ENCODE data around the gene CTBS. TPM values are rescaled to one million over a fixed set of nuclear protein-coding genes. Genes with fewer than 3 reads are reported as not detected.
"Not testable (repeated sequence)": the region's sequence is repeated elsewhere in the genome, so short reads cannot be mapped to it uniquely, and the experiment has no call there.

The CTBS gene, protein sequence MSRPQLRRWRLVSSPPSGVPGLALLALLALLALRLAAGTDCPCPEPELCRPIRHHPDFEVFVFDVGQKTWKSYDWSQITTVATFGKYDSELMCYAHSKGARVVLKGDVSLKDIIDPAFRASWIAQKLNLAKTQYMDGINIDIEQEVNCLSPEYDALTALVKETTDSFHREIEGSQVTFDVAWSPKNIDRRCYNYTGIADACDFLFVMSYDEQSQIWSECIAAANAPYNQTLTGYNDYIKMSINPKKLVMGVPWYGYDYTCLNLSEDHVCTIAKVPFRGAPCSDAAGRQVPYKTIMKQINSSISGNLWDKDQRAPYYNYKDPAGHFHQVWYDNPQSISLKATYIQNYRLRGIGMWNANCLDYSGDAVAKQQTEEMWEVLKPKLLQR
- polyA plus RNA-seq (2013, experiment 1 of 2; ENCODE audit: insufficient read length): 14.3 TPM
- 13.4 TPM for polyA plus RNA-seq (2013, experiment 2 of 2; ENCODE audit: insufficient read length)

DNA sequence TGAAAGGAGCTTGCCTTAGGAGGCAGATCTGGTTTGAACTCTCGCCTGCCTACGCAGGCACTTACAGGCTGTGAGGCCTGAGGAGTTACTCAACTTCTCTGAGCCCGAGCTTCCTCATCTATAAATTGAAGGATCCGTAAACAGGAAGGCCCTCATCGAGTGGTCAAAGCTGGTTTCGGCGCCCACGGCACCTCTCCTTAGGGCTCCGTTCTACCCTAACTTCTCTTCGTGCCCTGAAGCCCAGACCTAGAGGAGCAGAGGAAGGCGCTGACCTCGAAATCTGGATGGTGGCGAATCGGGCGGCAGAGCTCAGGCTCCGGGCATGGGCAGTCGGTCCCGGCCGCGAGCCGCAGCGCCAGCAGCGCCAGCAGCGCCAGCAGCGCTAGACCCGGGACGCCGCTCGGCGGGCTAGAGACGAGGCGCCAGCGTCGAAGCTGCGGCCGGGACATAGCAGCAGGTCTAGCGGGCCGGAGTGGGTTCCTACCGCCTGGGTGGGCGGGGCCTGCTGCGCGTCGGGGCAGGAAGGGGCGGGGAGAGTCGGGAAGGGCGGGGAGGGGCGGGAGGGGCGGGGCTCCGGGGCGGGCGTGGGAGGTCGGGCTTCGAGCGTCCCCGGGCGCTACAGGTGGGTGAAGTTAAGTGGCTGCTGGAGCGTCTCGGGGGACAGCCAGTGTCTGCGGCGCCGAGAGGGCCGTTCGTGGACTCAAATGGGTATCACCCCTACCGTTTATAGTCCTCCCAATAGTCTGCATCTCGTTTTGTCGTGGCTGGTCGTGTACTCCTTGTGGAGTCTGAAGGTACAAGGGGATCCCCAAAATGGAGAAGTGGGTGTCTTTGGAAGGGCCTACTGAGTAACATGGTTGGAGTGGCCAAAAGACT, at the start of gene CTBS:
Gene CTBS, minus strand, starts transcription at position 474 of the 876 bp plus-strand sequence. Its CDS starts 25 bp downstream, at position 449.
- DNase-seq: peak; percentile 88

DNA sequence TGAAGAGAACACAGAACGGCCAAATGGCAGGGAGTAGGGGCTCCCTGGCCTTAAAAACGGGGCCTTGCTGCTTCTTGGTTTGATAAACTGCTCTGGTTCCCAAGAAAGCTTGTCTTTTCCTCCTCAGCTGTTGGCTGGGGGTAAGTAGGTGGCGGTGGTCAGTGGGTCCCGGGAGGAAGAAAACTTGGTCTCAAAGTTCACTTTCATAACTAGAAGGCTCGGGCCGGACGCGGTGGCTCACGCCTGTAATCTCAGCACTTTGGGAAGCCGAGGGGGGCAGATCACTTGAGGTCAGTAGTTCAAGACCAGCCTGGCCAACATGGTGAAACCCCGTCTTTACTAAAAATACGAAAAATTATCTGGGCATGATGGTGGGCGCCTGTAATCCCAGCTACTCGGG, 47.3 kb upstream of the CTBS start:
- no peak for DNase-seq

DNA sequence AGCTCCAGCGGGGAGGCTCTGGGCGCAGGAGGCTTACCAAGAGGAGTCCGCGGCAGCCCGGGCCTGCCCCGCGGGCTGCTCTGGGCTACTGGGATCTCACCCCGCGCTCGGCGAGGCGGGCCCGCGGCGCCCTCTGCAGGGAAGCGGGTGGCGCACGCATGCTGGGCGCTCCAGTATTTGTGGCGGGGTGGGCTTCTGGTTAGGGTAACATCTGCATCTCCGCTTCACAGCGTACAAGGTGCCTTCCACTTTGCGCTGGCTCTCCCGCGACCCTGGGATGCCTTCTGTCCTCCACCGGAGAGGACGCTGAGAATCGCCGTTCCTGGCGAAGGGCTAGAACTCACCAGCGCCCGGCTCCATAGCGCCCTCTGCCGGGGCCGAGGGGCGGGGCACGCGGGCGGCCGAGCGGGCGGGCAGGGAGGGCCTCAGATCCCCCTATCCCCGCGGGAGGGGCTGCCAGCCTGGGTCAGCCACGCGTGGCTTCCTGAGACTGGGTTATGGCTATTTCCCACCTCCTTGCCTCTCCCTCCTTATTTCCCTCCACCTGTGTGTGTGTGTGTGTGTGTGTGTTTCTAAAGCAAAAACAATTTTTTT, 46.6 kb upstream of the CTBS start:
- DNase-seq: peak; percentile 79

DNA sequence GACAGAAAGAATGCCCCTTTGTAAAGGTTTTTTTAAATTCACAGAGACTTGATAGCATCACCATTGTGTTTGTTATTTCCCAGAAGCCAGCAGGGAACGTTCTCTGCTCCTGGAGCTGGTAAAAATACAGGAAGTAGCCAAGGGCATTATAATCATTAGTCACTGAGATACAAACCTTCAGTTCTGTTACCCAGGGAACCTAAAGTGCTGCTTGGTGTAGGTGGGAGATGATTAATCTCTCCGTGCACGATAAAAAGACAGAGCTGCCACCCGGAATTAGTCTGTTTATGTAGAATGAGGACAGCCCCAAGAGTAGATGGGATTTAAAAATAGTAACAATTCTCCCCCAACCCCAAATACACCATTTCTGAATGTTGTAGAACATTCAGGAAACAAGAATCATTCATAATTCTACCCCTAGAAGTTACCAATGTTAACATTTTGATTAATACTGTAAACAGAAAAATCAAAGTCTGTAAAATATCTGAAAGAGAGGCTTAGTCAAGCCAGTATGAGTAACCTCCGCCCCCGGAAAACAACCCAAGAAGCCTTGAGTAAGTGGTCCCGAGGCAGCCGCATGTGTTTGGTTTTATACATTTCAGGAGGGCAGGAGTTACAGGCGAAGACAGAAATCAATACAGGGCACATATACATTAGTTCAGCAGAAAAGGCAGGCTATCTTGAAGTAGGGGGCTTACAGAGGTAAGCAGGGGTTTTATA, 45.3 kb upstream of the CTBS start:
- DNase-seq: peak; percentile 48

DNA sequence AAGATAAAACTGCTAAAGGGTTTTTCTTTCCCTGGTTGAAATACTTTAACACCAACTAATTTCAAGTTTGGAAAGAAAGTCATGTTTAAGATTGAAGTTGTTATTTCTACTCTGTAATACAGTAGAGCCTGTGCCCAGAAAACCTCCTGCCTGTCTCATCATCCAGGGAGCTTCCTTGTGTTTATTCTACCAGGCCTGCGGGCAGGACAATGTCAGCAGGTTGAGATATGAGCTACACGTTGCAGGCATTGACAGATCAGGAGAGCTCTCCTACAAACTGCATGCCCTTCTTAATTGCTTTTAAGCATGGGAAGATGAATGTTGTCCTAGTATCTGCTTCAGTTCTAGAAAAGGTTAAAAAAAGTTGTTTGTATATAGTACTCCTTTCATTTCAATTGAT, 43.1 kb upstream of the CTBS start:
- no peak for DNase-seq

DNA sequence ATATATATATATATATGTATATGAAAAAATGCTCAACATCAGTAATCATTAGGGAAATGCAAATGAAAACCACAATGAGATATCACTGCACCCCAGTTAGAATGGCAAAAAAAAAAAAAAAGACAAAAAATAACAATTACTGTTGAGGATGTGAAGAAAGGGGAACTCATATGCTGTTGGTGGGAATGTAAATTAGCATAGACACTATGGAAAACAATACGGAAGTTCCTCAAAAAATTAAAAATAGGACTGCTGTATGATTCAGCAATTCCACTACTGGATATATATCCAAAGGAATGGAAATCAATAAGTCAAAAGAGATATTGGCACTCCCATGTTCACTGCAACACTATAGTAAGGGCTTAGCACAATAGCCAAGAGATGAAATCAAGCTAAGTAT, 41.5 kb upstream of the CTBS start:
- DNase-seq: no peak

DNA sequence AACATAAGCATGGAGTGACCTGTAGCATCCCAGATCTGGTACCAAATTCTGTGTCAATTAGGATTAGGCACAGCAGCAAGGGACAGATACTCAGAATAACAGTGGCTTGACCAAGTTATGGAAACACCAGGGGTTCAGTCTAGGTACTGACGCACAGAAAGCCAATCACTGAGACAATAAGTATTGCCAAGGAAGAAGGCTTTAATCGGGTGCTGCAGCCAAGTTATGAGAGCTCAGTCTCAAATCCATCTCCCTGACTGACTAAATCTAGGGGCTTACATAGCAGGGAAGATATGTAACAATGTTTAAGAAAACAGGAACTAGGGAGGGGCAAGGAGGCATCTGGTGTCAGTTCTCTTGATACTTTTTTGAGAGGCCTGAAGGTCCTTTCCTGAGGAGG, 39.6 kb upstream of the CTBS start:
- DNase-seq: no peak

DNA sequence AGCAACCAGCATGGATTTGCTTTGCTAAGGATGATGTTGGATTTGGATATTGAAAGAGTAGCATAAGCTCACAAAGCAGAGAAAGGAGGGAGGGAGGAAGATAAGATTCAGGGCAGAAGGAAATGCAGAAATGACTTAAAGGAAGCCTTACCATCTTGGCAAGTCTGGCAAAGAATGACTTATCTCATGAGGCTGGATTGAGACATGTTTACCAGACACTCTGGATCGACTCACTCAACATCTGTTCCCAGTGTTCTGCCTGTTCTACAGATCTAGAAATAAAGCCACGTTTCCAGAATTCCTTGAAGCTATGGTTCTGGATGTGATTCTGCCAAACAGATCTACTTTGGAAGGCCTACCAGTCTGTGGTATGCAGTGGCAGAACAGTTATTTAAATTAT, 38.8 kb upstream of the CTBS start:
- no peak for DNase-seq

DNA sequence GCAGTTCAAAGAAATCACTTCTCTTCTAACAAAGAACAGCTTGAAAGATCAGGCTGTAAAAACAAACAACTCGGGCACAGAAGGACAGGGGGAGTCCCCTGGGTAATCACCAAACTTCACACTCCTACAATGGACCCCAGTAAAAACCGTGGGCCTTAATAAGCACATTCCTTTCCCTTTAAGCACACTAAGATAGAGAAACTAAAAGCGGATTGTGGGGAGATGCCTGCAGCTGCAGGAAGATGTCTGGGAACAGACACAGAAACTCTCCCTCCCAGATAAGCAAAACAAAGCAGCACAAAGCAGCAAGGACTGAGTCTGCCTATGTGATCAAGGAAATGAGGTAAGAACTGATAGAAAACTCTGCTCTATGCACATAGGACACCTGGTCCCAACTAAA, 37.6 kb upstream of the CTBS start:
- DNase-seq: peak; percentile 54

DNA sequence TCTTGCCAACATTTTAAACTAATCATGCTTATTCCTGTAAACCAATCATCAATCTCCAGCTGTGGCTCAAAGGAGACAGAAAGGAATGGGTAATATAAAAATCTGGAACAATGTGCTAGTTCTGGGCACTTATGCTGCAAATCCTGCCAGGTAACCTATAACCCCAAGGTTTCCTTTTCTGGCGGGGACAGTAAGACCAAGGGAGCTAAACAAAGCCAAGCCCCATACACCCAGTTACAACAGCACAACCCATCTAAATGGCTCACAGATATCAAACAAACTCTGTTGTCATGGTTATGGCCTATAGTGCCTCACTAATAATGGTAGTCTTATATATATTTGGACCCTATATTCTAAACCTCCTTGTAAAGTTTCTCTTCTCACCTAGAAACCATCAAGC, 36.9 kb upstream of the CTBS start:
- DNase-seq: no peak

DNA sequence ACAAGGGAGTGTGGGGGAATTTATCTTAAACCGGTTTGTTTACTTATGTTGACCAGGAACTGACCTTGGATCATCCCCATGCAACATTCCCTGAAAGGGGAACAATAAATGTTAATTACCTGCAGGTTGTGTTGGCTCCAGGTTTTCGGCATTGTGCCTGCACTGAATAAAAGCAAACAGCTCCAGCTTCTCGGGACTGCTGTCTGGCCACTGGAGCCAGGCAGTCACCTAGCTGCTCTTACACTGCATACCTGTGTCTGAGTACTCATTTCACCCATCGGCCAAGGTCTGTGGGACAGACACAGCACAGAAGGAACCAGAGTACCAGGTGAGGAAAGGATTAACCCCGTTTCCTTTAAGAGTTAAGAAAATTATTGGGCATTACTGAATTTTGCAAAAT, 32.7 kb upstream of the CTBS start:
- DNase-seq: no peak

DNA sequence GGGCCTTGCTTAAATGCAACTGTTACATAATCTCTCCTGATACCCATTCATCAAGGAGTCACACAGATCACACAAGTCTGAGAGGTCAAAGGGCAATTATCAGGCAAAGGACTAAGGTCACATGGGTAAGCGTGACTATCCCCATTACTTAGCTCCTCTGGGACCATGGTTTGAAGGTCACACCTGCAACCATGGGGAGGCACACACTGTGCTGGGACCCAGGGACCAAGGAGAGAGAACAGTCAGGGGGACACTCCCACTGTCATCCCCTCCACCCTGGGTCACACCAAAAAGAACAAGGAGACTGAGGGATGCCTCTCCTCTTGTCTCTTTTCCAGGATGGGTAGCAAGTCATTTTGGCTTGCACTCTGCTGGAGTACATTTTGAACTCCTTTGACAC, 30.9 kb upstream of the CTBS start:
- DNase-seq: no peak

DNA sequence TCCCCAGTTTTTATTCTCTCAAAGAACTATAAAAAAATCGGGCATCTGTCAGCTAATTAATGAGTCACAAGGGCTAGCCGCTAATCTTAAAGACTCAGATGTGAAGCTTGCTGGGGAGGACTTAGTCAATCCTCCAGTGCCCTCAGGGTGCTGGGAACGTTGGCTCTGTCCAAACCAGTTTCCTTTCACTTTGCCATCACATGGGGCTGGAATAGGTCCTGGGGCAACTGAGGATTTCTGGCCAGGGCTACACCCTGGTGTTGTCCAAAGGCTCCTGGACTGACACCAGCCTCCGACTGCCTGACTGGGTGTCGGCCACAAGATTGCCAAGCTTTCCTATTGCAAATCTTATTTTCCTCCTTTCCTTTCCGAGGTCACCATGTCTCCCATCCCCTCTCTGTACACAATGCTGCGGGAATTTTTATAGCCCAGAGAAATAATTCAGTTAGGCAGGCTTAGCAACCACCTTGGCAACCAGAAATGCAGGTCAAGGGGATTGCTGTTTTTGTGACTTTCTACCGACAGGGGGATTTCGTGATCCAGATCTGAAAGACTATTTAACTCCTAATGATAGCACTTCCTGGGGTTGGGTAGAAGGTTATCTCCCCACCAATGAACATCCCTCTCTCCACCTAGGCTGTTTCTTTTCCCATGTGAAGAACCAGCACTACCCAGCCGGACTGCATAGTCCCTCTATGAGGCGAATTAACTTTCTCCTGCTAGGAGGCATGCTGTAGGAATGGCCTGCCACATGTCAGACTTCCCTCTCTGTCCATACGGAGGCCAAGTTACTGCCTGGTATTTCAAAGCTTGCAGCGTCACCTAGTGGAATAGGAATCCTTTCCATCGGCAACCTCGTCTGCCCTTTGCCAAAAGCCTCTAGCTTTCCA, 29.9 kb upstream of the CTBS start:
- DNase-seq: peak; percentile 71

DNA sequence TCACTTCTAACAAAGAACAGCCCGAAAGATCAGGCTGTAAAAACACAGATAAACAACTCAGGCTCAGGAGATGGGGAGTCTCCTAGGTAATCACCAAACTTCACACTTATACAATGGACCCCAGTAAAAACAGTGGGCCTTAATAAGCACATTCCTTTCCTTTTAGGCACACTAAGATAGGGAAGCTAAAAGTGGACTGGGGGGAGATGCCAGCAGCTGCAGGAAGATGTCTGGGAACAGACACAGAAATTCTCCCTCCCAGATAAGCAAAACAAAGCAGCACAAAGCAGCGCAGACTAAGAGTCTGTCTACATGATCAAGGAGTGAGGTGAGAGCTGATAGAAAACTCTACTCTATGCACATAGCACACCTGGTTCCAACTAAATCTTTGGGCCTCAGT, 29.0 kb upstream of the CTBS start:
- DNase-seq: peak; percentile 23

DNA sequence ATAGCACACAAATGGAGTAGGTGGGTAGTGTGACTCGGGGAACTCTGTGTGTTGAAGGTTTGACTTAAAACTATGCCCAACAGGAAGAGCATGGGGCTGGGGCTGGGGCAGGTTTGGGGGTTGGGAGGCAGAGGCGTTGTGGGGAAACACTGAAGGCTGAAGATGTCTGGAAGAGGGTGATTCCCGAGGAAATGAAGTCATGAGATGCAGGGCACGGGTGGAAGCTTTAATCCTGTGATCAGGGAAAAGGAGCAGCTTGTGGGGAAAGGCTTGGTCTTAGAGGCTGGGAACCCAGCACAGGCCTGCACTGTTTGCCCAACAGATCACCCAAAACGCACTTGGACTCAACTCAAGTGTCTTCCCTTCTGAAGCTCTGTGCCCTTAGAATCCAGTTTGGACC, 26.6 kb upstream of the CTBS start:
- no peak for DNase-seq

DNA sequence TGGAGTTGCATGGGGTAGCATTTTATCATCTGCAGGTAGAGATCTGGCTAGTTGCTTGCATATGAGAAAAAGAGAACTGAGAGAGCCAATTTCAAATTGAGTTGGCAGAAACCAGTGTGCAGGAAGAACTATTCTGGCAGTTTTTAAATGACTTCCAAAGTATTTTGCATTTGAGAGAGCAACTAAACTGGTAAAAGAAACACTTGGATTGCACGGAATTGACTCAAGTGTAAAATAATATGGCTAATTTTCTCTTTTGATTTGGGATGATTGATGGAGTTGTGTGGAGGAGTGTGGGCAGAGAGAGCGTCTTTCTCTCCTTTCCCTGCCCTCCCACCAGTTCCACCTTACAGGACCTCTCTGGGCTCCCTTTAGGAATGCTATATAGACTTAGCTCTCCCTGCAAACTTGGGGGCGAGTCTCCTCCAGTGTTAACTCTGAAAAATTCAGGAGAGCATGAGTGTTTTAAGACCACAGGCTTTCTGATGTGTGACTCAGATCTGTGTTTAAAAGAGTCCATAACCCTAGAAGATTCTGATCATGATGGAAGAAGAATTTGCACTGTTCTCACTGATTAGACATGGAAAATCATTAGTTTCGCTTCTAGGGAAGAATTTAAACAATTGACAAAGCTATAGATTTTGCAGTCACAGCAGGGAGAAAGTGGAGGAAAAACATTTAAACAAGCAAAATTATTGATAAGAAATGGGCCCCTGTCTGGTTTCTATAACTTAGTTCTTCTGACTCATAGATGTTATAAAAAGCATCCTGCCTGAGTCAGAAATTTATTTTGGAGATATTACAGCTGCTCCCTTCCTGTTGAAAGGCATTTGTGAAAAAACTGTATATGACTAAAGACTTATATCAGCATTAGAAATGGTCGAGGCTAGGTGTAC, 24.9 kb upstream of the CTBS start:
- peak; percentile 80 for DNase-seq

DNA sequence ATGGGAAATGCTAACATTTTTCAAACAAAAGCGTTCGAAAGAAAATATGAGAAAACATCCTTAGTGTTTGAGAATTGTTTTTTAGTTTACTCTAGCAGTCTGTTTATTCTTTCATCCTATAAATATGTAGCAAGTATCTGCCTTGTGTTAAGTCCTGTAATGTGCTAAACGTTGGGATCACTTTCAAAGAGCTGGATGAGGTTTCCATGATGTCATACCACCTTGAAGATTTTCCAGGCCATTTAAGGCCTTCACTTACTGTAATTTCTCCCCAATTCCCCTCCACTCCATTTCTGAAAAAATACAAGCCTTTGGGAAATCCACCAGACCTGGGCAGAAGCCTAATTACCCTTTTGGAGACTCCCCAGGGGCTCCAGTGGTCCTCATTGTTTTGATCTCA, 24.2 kb upstream of the CTBS start:
- no peak for DNase-seq

DNA sequence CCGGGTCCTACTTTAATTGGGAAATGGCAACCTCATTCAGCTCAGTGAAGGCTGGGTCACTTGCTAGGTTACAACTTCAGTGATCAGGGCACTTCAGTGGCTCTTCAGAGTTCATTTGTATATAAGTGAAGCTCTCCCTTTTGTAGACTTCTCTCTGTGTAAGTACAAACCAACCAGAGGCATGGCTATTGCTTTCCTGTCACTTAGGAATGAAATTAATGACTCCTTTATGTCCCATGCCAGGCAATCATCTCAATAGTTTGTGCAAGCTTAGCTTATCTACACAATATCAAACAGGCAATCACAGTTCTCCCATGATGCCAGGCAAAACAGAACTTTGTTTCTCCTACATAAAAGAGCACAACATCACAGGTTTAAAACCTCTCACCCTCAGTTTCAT, 22.8 kb upstream of the CTBS start:
- DNase-seq: no peak

DNA sequence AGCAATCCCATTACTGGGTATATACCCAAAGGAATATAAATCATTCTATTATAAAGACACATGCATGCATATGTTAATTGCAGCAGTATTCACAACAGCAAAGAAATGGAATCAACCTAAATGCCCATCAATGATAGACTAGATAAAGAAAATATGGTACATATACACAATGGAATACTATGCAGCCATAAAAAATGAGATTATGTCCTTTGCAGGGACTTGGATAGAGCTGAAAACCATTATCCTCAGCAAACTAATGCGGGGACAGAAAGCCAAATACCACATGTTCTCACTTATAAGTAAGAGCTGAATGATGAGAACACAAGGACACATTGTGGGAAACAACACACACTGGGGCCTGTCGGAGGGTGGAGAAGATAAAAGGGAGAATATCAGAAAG, 20.7 kb upstream of the CTBS start:
- not testable (repeated sequence) for DNase-seq

DNA sequence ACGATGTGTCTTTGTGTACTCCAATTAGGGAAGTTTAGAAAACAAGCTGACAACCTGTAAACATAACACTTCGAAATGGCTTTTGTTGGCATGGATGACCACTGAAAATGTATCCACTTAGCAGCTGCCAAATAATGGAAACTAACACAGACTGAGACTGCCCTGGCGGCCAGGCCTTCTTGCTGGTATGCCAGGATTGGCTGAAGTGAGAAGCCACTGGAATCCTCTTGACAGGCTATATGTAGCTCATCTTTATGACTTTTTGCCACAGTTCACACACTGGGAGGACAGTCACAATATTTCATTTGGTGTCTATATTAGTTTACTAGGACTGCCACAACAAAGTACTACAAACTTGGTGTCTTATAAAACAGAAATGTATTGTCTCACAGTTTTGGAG, 12.9 kb upstream of the CTBS start:
- no peak for DNase-seq

Data from fibroblast of skin of scalp (primary cell).